ENCODE results near the gene U2AF2.

U2AF2 gene

DNA sequence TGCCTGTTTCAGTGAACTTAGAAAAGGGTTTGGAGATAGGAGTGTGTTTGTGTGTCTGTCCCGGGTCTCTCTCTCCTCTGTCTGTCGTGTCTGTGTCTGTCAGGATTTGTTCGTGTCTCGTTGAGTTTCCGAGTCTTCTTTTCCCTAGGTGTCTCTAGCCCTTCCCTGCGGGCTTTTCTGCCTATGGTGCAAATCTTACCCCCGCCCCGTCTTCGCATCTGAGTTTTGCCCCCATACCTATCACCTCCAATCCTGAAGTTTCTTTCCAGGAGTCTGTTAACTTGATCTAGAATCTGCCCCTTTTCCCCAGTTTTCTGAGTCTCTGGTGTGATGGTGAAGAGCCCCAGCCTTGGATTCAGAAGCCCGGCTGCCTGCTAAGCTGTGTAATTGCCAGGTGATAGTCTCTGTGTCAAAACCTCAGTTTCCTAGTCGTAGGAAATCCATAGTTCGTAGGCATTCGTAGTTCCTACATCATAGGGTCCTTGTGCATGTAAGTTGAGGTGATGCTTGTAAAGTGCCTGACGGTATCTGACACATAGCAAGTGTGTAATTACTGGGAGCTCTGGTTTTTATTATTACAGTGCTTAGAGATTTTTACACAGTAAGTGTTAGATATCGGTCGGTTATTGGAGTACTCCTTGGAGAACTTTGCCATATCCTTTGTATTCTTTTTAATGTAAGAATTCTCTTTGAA lies 21.0 kb downstream of the U2AF2 start:
- no peak for DNase-seq (ENCODE audit: low read depth)

DNA sequence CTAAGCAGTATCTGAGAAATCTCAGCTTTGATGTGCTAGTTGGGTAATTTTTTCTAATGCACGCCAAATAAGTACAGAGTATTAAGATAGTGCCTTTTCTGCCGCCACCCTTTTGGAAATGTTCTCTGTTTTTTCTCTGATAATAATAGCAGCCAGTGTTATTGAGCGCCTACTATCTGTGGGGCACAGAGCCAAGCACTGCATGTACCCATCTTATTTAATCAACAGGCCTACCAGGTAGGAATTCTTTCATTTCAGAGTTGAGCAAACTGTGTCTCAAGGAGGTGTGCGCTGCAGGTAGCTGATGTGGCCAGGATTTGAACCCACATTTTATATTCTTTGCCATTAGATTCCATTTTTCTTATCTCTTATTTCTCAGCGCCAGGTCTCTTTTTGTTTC lies 21.5 kb downstream of the U2AF2 start:
- DNase-seq (ENCODE audit: low read depth): peak; percentile 34

DNA sequence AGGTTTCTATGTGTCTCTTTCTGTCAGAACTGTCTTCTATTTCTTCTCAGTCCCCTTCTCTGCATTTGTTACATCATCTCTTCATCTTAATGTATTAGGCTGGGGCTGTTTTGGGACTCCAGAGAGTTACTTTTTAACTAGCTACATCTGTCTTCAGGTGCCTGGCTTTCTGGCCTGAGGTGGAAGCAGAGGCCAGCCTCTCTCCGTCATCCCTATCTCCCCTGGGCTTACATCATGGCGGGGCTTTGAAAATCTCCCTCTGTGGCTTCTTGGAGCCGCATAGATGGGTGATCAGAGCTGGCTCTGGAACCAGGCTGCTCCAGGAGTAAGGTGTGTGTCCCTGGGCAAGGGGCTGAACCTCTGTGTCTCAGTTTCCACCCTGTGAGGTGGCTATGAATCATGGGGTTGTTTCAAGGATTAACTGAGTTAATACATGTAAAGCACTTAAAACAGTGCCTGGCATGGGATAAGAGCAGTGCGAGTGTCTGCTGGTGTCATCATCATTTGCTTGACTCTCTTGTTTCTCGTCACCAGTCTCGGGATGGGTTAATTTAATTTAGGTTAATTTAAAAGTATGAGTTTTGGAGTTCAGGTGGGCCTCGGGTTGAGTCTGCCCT lies 22.2 kb downstream of the U2AF2 start:
- DNase-seq (ENCODE audit: low read depth): no peak

DNA sequence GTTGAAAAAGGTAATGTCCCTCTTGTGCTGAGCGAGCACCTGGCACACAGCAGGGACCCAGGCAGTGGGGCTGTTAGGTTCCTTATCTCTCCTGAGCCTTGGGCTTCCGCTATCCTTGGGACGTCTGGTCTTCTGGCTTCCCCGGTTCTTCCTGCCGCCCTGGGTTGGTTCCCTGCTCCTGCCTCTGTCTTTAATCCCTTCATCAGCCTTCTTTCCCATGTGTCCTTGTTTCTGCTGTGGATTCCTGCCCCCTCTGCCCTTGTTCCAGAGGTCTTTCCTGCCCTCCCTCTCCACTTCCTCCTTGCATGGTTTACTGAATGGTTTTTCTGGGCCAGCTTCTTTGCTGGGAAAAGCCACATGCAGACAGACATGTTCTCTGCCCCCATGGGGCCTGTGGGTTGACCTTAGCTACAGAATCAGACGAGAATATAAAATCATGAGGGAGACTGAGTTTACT lies 22.8 kb downstream of the U2AF2 start:
- DNase-seq (ENCODE audit: low read depth): no peak

DNA sequence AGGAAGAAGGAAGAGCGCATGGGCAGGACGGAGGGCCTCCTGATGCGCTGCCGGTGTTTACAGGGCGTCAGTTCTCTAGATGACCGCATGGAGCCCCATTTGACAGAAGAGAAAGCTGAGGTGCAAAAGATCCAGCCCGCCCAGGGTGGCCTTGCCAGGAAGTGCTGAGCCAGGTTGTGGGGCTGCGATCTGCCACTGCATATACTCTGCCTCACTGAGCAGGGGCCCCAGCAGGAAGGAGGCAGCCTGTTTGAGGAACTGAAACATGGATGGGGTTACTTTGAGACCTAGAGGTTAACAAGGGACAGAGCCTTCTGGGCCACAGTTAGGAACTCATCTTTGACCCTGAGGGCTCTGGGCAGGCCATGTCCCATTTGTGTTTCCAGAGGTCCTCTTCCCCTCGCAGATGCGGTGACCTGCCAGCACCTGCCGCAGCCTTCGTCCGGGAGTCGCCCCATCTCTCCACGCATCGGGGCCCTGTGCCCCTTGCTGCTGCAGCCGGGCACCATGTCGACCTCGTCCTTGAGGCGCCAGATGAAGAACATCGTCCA lies 23.4 kb downstream of the U2AF2 start:
- no peak for DNase-seq (ENCODE audit: low read depth)

DNA sequence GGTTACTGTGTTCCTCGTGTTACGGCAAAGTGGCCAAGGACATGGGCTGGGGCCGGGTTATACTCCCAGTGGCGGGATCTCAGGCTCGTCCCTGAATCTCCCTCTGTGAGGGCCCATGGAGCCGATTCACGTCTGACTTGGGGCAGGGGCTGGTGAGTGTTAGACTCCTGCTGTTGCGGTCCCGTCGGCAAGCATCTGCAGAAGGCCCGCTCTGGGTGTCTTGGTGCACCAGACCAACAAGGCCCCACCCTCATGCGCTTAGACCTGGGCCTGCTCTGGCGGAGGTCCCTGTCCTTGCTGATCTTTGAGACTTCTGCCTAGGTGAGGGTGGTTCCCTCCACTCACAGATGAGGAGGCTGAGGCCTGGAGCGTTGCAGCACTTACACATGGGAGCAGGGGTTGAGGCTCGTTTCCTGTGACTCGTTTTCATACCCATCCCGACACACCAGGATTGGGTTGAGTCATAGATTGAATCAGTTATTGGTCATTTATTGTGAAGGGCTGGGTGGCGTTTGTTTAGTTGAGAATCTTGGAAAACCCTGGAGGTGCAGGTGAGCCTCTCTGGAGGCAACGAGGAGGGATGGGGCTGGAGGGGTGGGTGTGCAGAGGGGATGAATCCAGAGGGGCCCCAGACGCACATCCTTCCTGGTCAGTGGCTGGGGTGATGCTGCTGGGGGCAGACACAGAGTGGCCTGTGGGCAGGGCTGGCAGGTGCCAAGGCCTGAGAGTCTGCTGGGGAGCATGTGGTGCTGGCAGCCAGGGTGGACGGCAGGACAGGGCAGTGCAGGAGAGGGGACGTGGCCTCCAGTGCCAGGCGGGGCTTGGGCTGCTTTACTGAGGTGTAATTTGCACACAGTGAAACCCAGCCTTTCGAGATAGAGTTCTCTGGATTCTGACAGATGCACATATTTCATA lies 24.8 kb downstream of the U2AF2 start:
- DNase-seq (ENCODE audit: low read depth): peak; percentile 91

DNA sequence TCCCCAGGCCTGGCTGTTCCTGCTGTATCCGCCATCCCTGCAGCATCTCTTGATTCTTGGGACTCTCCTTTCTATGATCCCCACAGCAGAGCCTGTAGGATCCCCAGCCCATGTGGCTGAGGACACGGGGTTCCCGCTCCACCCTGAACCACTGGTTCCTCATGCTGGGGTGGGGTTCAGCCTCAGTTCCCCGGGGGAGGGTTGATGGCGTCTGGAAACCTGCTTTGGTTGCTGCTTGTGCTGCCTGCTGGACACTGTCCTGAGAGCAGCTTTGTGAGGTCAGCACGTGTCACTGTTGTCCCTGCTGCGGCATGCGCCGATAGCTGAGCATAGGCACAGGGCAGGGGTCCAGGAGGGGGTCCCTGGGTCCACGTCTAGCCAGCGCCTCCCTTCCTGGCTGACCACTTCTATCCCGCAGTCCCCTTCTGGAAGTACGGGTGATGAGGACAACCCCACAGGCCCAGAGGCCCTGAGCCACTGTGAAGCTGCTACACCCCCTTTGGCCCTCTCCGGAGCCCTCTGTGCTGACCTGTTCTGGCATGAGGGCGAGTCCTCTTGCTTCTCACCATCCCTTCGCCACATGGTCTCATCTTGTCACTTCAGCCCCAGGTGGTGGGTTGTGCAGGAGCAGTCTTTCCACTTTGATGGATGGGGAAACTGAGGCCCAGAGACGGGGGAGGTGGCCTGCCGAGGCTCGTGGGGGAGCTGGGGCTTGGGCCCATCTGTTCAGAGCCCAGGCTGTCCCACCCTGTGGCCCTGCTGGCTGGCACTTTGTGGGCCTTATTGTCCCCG lies 25.7 kb downstream of the U2AF2 start:
- no peak for DNase-seq (ENCODE audit: low read depth)

DNA sequence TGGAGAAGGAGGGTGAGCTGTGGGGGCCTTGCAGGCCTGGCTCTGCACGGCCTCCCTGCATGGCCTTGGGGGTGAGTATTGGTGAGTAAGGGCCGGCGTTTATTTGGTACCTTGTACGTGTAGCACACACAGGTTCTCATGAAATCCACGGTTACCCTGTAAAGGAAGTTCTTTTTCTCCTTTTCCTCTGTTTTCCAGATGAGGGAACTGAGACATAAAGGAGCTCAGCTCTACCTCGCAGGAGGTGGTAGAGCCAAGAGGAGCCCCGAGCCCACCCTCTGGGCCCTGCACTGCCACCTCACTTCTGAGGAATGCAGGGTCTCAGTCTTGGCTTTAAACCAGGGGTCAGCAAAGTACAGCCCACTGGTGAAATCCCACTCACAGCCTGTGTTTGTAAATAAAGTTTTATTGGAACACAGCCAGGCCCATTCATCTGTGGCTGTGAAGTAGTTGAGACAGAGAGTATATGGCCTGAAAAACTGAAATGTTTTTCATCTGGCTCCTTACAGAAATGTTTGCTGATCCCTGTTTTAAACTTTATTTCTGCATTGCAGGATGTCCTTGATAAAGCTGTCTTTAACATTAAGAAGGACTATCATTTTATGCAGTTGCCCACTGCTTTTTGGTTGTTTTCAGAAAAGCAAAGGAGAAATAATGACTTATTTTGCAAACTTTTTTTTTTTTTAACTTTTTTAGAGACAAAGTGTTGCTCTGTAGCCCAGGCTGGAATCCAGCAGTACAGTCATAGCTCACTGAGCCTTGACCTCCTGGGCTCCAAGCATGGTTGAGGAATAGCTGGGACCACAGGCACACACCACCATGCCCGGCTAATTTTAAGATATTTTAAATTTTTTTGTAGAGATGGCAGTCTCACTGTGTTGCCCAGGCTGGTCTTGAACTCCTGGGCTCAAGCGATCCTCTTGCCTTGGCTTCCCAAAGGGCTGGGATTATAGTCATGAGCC lies 26.6 kb downstream of the U2AF2 start:
- DNase-seq (ENCODE audit: low read depth): no peak

DNA sequence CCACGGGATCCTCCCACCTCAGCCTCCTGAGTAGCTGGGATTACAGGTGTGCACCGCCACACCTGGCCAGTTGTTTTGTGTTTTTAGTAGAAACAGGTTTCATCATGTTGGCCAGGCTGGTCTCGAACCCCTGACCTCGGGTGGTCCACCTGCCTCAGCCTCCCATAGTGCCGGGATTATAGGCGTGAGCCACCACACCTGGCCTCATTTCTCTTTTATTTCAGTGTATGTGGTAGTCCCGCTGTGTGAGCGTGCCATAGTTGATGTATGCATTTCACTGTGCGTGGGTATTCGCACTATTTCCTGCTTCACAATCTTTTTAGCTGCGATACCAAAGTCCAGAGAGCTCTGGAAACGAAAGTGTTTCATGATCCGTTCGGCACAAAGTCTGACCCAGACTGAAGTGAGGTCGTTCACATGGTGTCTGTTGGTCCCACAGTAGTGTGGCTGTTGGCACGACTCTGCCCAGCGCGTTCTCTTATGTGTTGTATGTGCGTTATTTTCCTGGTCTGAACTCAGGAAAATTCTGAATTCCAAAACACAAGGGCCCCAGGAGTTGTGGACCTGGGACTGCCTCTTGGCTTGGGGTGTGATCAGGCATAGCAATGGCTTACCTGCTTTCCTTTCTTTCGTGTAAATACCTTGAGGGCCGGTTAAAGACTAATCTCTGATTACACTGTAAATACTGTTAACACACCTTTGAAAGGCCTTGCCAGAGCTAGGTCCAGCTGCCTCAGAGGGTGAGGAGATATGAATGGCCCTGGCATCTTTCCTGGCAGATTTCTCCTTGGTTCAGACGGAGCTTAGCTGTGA lies 28.8 kb downstream of the U2AF2 start:
- no peak for DNase-seq (ENCODE audit: low read depth)

DNA sequence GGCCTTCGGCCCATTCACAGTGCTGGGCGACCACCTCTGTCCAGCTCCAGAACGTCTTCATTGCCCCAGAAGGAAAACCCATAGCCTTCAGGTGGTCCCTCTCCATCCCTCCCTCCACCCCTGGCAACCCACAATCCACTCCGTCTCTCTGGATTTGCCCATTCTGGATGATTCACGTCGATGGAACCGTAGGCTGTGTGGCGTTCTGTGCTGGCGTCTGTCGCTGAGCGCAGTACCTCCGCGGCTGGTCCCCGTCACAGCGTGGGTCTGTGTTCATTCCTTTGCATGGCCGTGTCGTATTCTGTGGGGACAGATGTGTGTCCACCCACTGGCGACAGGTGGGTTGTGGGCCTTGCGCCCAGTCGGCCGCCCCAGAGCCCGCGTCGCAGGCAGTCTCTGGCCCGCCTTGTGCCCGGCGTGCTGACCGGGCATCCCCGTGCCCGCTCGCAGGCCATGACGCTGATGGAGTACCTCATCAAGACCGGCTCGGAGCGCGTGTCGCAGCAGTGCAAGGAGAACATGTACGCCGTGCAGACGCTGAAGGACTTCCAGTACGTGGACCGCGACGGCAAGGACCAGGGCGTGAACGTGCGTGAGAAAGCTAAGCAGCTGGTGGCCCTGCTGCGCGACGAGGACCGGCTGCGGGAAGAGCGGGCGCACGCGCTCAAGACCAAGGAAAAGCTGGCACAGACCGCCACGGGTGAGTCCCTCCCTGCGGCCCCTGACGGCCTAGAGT lies 30.3 kb downstream of the U2AF2 start:
- DNase-seq (ENCODE audit: low read depth): no peak

DNA sequence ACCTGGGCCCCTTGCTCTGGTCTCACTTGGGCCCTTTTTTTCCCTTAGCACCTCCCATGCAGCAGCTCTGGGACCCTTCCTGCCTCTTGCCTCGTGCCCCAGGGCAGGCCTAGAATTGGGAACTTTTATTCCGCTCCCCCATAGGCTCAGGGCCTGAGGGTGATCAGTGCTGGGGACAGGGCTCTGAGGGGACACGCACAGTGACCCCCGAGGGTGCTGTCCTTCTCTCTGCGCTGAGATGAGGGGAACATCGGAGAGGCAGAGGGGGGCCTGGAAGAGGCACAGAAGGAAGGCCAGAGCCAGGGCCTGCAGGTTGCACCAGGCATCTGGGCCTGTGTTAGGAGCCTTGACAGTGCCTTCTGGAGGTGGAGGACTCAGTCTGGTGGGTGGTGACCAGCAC lies 30.9 kb downstream of the U2AF2 start:
- no peak for DNase-seq (ENCODE audit: low read depth)

DNA sequence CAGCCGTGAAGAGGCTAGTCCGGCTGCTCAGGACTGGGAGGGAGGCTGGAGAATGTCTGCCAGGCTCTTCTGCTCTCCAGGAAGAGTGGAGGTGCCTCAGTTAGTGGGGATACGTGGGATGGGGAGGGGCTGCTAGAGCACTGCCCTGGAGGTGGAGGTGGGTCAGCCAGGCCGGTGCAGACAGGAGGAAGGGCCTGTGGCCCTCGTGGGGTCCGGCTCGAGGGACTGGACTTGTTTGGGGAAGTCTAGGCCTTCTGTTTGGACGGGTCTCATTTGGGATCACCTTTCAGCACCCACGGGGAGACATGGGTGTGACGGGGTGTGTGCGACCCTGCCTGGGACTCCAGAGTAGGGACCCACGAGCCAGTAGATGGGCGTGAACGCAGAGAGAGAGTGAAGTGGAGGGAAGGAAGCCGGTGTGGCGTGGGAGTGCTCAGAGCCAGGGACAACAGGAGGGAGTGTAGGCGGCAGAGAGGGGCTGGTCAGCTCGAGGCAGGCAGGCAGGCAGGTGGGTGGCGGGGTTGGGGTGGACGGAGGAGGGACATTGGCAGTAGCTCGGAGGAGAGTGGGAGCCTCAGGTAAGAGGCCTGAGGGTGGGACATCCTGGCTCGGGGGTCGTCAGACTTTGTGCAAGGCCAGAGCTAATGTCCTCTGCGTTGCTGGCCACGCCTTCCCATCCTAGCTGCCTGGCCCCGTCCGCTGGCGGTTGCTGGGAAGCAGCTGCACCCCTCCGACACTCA lies 31.6 kb downstream of the U2AF2 start:
- no peak for DNase-seq (ENCODE audit: low read depth)

DNA sequence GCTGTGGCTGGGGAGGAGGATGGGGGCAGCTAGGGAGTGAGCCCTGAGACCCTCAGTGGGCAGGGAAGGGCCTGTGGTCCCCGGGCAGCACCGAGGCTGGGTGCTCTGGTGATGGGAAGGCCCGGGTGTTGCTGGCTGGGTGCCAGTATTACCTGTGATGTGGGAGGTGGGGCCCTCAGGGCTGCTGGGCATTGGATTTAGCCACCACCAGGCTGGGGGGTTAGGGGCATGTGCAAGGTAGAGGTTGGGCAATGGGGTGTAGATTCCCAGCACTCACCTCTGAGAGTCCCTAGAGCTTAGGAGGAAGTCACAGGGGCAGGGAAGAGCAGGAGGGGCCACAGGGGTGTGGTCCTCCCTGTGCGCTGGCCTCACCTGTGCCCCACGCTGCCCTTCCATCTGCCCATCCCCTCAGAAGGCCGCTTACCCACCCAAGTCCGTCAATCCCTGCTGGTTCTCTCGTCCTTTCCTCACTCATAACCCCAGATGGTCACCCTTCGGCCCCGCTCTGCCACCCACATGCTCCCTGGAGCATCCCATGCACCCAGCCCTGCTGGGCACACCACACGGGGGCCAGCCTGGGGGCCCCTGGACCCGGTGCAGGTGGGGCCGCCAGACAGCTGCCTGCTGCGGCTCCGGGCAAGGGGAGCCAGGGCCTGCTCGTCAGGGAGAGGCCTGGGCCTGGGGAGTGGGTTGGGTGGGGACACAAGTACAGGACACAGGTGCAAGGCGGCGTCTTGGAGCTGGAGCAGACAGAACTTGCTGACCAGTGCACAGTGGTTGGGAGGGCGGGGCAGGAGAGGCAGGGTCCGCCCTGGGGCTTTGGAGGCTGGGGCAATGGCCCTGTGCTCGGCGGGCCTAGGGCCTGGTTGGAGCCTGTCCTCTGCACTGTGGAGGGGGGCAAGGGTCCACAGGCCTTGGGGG lies 32.7 kb downstream of the U2AF2 start:
- no peak for DNase-seq (ENCODE audit: low read depth)

DNA sequence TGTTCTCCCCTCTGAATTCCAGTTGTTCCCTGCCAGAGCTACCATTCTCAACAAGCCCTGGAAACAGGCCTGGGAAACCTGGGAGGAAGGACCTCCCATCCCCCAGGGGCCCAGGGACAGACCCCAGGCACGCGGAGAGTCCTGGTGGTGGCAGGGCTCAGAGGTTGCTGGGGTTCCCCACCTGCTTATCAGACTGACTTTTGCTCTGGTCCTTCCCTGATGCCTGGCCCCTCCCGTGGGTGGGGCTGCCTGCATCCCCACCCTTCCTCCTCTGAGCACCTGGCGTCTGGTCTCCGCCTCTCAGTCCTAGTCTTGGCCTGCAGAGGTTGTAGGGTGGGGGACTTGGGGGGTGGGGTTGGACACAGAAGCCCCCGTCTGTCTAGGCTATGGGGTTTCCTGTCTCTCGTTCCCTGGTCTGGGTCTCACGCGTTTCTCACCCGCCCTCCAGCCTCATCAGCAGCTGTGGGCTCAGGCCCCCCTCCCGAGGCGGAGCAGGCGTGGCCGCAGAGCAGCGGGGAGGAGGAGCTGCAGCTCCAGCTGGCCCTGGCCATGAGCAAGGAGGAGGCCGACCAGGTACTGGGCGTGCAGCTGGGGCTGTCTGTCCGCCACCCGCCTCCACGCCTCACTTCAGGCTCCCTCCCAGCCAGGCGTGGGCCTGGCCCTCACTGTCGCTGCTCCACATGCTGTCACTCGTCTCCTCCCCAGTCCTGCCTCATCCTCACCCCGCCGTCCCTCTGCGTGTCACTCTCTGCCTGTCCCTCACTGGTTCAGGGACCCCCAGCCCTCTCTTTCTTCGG lies 33.8 kb downstream of the U2AF2 start:
- no peak for DNase-seq (ENCODE audit: low read depth)

DNA sequence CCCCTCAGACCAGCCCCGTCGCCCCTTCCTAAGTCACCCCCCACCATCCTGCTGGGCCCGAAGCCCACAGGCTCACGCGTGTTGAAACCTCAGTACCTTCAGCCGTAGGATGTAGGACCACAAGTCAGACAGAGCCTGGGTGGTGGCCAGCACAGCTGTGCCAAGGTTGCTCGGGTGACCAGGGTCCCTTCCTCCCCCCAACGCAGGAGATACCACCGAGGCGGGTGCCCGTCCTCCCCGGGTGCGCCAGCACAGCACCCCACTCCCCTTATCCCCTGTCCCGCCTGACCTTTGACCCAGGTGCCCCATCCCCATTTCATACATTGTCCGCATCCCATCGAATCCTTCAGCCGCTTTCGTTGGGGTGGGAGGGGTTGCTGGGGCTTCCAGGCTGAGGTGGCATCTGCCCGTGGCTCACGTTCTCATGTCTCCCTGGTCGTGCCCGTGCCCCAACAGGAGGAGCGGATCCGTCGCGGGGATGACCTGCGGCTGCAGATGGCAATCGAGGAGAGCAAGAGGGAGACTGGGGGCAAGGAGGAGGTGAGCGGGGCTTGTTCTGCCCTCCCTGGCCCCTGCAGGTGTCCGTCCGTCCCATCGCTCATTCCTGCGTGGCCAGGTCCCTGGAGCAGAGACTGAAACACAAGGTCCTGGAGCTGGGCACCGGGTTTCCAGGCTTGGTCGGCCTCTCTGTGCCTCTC lies 34.7 kb downstream of the U2AF2 start:
- DNase-seq (ENCODE audit: low read depth): no peak

Measured in ELR (cell line).